A673 (cell line): Measurements from ENCODE around the gene UBE2R2.

Experiments
- CTCF ChIP-seq: fragments of 300-800, 200-600 bp; sonication (generic); conservative IDR thresholded peaks from 2 replicates; pipeline ENCODE4 v1.5.1; 2017; ENCODE audit warnings: low read depth, mild to moderate bottlenecking, antibody characterized with exemption, low read length, moderate library complexity, mixed read lengths
- EZH2 ChIP-seq: fragments of 200-600 bp; sonication (generic); IDR thresholded peaks from 2 replicates; pipeline ENCODE4 v1.6.1; 2017; ENCODE audit warnings: borderline replicate concordance, low read depth, mild to moderate bottlenecking, mixed read lengths, antibody characterized with exemption, low read length; ENCODE audit not compliant: poor library complexity, severe bottlenecking

GRCh38 chr9:33850267-33850629, 33.3 kb downstream of the UBE2R2 start:
- TF ChIP-seq CTCF (no peak), EZH2 (no peak)
